HG03558 (cell line): Measurements from ENCODE around the gene FOXP1.

ENCODE experiments used
- ATAC-seq: cut with Tn5 transposase; IDR thresholded peaks from one replicate; pipeline ENCODE4 v1.9.1; 2021; ENCODE audit warnings: moderate number of reproducible peaks; ENCODE audit not compliant: unreplicated experiment; ENCODE audit errors: extremely low read depth

FOXP1 gene

DNA sequence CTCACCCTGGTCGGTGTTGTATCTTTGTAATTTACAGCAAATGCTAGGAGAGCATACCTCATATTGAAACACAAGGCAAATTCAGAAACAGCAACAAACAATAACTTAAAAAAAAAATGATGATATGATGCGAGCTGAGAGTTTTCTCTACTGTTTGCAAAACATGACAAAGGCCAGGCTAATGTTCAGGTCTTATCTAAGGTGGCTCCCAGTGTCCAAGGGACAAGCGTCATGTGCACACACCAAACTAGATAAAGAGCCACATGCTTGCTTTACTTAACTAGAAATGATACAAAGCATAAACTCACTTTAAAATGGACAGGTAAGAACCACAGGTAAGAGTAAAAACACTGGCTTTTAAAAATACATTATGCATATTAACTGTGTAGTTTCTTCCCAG lies 375.9 kb downstream of the FOXP1 start:
- no peak for ATAC-seq

DNA sequence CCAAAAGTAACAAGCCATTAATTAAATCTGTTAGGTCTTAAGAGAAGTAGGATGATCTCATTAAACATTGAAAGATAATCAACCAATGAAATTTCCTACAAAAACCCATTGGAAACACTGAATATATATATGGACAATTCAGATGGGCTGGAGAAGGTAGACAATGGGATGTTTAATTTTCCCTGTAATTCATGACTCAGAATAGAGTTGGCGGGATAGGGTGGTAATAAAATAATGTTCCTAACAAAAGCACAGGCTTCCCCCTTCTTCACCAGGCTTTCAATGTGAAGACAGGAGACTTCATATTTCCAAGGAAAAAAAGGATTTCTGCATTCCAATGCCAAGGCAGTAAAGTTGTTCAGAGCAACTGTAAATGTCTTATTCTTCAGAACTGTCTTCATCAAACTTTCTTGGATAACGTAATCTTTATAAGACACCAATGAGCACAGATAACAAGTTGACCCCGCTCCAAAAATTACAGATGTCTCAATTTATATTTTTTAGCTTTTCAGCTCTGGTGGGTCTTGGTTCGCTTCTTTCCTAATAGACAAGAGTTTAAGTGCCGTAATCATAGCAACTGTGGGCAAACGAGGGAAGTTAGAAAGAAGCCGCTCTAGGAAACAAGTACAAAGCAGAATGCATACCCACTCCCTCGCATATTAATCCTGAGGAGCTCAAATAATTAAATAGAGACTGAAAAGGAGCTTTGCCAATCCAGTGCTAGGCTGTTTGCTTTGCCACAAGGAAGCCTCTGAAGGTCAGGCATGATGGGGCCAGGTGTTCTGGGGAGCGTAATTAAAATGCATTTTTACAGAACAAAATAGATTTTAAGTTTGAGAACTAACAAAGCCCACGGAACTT lies 377.0 kb downstream of the FOXP1 start:
- ATAC-seq: no peak

DNA sequence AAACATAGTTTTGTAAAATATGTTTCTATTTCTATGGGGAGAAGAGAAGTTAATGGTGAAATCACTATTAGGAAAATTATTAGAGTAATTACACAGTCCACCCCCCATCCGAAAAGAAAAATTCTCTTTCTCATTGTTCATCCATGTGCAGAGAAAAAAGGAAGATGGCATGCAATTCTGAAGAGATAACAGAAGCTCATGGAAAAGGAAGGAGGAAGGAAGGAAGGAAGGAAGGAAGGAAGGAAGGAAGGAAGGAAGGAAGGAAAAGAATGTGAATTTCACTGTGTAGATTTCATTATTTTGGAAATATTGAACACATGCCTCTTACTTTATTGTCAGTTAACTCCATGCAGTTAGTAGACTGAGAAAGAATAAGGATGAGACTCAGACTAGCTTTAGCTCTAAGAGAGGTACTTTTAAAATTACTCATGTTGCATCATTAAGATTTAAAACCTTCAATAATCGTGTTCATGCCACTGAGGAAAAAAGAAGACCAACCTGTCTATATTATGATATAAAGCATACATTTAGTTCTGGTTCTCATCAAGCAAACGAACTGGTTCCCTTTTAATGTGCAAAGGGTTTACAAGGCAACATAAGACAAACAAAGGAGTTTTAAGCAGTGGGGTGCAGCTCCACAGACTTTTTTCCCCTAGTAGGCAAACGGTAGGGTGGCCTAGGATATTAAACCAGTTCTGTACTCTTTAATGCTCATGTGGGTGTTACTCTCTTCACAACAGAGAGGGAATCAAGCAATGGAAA lies 379.6 kb downstream of the FOXP1 start:
- no peak for ATAC-seq

DNA sequence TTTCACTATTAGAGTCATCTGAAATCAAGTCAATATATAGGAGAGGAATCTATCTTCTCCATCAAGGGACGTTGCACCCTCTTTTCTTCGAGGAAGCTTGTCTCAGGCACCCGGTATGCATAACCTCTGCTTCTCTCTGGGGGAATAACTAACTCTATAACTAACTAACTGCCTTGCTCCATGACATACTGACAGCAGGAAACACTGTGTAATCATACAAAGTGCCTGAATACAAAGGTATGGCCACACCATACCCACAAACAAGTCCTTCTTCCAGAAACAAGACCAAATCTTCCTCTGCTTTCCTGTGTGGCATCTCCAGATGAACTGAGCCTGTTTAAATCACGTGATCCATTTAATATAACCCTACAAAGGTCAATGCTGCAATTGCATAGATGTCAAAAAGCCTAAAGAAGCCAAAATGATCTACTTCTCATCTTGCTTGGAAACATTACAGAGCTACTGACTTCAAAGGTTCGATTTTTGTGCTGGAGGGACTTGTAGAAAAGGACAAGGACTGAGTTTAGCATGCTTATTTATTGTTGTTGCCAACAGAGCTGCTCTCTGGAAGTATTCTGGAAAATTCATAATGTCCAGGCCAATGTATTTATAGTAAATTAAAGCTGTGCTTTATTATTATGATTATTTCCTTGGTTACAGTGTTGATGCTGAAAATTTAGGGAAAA lies 380.5 kb downstream of the FOXP1 start:
- no peak for ATAC-seq

DNA sequence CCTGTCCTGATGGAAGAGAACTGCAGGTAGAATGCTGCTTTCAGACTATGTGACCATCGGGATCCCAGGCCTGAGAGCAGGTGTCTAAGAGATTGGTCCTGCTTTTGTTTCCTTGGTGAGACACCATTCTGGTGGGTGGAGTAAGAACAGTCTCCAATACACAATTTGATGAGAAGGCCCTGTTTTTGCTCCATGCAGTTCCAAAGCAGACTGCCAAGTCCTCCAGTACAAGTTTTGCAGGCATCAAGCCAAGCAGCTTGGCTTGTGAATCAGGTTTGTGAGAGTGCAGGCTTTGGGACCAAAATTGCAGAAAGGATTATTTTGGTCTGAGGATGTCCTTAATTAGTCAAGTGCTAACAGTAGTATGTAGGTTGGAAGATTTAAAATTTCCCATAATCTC lies 381.6 kb downstream of the FOXP1 start:
- ATAC-seq: no peak

DNA sequence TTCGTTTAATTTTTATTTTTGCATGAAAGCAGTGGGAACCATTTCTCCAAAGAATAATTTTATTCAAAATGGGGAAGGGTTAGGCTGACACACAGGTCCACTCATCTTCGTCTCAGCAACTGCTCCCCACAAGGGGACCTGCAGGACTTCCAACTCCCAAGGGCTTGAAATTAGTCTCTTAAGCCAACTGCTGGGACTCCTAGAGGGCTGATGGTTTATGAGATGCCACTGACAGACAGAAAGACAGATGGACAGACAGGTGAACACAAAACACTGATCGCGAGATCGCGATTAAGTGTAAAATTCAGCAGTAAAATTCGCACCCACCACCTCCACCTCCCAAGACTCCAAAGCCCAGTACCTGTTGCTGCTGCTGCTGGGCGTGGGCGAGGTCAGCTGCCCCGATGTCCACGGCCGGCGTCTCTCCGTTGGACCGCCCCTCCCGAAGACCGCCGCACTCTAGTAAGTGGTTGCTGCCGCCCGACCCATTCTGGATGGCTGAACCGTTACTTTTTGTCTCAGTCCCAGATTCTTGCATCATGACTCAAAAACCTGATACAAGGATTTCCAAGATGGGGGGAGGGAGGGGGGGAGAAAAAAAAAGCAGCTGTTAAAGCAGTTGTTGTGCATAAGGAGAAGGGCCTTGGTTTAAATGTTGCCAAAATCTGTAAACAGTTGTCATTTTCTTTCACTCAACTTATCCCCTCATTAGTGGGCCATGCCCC lies 385.5 kb downstream of the FOXP1 start:
- ATAC-seq: no peak

DNA sequence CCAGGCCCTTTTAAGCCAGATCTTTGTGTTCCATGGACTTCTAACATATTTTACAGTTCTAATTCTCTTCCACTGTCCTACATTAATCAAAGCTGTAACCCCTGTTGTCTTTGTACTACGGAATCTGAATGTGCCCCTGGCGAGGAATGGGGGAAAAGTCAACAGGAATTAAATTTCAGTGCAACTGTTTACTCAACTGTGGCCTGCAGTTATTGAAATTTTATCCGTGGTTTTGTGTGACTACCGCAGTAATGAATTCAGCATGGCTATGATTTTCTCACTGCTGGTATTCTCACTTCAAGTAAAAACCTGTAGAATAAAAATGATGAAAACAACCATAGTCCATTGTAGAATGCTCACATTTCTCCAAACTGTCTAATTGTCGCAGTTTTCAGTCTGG lies 388.0 kb downstream of the FOXP1 start:
- ATAC-seq: no peak

DNA sequence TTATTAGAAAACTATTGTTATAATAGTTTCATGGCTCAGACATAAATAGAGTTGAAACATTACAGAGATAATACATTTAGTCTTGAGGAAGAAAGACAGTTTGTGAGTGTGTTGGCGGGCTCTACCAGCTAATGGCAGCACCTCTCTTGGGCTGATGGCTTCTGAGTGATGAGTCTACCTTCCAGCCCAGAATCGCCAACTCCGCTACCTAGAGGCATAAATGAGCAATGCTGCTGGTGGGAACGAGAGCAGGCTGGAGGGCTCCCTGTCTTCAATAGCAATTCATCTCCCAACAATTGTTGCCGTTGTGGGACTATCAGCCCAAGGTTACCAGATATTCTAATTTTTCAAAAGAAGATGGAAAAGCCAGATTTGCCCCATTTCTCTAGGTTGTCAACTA lies 388.7 kb downstream of the FOXP1 start:
- no peak for ATAC-seq

DNA sequence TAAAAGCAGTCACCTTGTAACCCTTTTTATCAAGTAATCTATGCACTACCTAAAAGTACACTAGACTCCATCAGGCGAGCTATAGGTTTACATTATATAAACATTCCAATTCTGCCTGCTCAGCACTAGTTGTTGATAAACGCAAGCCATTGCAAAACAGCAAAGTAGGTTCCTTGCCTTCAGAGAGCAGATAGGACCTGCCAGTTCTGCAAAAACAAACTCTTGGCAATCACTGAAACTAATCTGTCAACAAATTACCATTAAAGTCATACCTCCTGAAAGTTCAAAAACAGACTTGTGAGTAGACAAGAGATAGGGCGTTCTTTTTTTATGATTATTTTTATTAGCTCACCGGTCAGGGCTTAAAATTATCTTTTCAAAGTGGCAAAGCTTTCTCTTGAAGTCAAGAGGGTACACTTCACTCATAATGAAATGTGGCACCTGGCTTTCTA lies 392.5 kb downstream of the FOXP1 start:
- no peak for ATAC-seq

DNA sequence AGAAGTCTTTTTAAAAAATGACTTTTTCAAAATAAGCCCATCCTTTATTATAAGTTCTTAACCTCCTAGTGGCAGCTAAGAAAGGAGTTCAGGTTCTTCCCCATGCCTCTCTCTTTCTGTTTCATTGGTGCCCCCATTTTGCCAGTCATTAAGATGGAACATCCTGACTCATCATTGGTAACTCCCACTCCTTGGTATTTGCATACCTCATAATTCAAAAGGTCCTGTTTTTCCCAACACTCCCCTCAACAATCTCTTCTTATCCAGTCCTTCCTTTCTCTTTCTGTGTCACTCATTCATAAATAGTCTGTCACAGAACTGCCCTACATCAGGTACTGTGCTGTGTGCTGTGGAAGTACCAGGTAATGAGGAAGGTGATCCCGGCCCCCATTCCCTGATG lies 394.0 kb downstream of the FOXP1 start:
- ATAC-seq: no peak

DNA sequence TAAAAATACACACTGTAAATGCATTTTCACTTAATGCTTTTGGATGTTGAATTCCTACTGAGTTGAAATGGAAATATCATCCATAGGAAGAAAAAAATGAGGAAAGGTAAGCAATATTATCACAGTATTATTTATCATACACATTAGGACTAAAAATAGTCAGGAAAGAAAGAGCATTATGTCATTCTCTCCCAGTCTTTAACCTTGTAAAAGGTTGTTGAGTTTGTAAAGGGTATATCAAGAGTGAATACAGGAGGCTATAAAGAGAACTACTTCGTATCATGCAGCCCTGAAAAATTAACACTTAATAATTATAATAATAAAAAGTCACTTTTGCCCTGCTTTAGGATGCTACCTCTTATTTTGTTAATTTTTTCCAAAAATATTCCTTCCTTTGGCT lies 395.8 kb downstream of the FOXP1 start:
- no peak for ATAC-seq

DNA sequence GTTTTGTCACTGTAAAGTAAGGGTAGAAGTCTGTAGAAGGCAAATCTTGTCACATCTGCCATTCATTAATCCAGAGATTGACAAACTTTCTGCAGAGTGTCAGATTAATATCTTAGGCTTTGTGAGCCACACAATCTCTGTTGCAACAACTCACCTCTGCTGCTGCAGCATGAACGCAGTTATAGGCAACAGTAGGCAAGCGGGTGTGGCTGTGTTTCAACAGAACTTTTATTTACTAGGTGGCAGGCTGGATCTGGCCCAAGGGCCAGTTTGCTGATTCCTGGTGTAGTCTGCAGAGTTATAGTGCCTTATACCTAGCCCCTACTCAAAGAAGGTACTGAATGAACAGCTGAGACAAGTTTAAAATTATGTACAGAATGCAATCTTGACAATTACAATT lies 396.7 kb downstream of the FOXP1 start:
- no peak for ATAC-seq

DNA sequence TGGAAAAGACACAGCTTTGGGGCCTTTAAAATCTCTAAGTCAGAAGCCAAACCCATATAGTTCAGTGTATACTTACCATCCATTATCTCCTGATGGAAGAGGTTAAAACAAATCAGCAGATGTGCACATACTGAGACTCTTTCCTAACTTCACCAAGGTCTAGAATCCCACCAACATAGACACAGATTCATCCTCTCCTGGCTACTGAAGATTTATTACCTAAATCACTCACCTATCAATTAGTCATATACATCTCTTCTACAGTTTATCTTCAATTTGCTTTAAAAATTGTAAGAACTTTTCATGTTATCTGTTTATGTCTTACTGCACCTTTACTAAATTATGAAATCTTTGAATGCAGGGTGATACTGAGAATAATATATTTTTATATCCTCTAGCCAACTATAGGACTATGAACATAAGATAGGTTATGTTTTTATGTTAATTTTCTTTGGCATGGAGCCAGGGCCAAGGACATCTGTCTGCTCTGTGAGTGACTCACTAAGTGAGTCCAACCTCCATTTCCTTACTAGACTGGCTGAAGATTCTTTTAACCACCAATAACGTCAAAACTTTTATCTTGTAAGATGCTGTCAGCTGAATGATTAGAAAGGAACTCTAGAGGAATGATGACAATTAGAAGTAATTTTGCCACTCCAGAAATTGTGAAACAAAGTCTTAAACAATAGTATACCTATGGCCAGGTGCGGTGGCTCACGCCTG lies 397.6 kb downstream of the FOXP1 start:
- ATAC-seq: no peak

DNA sequence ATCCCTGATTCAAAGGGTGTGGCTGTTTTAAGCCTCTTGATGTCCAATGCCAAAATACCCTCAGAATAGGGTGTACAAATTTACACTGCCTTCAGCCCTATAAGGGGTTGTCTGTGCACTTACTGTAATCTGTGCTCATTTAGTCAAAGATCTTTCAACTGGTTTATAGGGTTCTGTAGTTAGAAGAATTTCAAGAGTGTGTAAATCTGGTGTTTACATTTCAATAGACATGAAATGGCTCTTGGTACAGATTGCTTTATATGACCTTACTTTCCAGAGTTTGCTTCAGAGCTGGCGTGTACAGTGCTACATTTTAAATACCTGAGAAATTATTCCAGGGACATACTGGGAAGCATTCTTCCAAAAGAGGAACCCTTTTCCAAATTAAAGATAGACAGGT lies 399.3 kb downstream of the FOXP1 start:
- no peak for ATAC-seq

DNA sequence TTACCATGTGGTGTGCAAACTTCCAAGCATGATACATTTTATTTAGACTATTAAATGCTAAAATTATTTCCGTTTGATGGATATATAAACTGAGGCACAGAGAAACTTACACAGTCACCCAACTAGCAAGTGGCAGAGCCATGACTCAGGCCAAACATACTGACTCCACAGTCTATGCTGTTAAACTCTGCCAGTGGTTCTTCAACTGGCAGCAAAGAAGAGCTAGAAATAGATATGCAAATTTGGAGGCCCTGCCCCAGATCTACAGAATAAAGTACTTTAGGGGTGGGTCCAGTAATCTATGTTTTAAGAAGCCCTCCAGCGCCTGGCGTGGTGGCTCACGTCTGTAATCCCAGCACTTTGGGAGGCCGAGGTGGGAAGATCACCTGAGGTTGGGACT lies 400.0 kb downstream of the FOXP1 start:
- no peak for ATAC-seq

DNA sequence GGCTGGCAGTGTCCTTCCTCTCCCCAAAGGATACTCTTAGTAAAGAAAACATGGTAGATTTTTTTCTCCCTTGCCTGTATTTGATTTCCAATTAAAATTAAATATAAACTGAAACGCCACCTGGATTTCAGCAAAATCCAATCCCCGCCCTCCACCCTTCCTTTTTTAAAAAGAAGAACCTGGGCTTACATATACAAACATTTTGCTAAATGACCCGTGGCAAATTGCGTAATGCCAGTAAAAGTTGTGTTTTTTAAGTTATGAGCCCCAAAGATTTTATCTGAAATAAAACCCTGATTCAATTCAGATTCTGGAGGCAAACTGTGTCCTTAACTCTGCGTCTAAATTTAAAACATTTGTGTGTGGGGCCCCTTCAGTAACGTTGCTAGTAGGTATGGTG lies 403.0 kb downstream of the FOXP1 start:
- ATAC-seq: no peak

DNA sequence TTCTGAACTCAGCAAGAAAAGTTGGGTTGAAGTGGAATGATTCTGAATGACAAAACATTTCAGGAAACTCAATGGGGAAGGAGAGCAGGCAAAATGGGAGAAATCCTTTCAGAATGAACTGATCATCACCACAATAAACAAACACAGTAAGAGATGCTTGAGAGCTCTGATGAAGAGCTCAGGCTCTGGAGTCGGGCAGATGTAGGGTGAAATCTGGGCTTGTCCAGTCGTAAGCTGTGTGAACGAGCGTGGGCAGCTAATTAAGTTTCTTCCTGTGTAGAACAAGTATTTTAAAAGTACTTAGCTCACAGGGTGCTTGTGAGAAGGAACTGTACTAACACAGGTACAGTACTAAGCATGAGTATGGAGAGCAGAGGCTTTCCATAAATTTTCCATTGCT lies 406.2 kb downstream of the FOXP1 start:
- ATAC-seq: no peak

DNA sequence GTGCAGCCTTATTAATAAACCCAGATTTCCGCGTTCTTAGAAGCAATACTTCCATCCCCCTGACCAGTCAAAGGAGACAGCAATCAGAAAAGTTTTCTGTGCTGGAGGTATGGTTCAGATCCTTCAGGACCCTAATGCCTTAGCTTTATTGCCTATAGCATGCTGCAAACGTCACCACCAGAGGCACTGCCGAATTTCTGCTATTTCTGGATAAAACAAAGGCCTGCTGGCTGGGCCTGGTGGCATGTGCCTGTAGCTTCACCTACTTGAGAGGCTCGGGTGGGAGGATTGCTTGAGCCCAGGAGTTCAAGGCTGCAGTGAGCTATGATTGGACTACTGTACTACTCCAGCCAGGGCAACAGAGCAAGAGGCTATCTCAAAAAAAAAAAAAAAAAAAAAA lies 407.2 kb downstream of the FOXP1 start:
- no peak for ATAC-seq

DNA sequence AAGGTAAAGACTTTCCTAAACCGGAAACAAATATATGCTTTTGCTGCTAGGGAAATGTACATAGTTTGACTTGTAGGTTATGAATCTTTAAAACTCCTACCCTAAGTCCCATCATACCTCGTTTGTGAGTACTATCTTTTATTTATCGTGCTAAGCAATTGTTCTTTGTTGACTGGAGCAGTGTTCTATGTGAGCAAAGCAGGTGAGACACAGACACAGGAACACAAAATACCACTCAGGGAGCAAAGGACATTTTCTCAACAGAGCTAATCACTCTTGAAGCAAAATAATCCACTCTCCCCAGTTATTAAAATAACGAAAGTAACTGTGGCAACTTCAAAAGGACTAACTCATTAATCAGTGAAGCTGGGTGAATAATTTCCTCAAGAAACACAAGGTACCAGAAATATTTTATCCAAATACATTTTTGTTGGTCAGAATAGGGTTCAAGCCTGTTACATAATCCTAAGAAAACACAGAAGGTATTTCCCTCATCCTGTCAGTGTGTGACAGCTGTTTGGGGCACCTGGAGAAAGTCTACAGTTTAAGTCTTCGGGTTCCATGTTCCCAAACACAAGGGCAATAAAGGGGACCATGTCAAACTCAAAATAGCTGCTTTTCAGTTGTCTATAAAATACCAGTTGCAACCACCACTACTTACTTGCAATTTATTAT lies 407.7 kb downstream of the FOXP1 start:
- no peak for ATAC-seq
